Putamen (tissue), 1 donor: ENCODE results near the gene PIP5K1A.
"Not testable (repeated sequence)": the region's sequence is repeated elsewhere in the genome, so short reads cannot be mapped to it uniquely, and the experiment has no call there.

Experiments
- DNase-seq: peaks from one replicate; pipeline ENCODE4 v3.0.0-alpha.2; 2016; ENCODE audit warnings: low spot score

PIP5K1A gene

DNA sequence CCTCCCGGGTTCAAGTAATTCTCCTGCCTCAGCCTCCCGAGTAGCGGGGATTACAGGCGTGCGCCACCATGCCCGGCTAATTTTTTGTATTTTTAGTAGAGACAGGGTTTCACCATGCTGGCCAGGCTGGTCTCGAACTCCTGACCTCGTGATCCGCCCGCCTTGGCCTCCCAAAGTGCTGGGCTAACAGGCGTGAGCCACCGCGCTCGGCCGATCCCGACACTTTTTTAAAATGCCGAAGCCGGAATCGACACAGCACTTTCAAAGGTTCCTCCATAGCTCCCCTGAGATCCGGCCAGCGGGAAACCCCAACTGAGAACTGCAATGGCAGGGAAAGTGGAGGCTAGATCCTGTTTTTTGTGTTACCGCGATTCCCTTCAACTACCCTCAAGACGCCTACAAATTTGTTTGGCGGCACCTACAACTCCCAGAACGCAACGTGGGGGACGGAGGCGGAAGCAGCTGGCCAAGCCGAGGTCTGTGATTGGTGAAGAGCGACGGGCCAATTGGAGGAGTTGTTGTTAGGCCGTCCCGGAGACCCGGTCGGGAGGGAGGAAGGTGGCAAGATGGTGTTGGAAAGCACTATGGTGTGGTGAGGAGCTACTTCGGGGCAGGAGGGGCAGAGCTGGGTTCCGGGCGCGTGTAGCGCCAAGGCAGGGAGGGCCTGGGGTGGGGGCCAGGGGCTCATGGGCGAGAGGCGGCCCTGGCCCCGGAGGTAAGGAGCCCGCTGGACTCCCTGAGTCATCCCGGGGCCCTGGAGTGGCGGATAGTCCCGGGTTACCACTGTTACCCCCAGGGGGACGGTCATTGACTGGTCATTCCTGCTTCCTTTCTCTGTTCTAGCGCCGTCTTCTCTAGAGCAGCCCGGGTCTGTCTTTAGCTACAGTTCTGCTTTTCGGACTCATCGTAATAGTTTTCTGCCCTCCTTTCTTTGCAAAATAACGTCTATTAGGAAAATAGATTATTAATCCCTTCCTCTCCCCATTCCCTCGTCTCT lies 56.2 kb downstream of the PIP5K1A start, which contains the start of gene PSMD4:
PSMD4 (plus strand) TSS at position 518 of the 997 bp plus-strand sequence; CDS start at position 567, 49 bp downstream.
- DNase-seq: peak; percentile 97

DNA sequence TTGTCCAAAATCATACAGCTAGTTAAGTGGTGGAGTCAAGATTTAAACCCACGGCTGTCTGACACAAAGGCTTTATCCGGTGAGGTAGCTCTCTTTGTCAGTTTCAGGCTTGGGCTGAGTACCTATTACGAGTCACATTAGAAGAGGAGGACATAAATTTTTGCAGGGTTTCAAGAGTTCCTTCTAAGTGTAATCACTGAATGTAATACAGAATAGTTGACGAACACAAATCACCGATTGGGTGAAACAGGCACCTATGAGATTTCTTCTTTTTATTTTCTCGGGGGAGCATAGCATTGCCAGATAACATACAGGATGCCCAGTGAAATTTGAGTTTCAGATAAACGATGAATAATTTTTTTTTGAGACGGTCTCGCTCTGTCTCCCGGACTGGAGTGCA lies 57.0 kb downstream of the PIP5K1A start:
- DNase-seq: no peak

DNA sequence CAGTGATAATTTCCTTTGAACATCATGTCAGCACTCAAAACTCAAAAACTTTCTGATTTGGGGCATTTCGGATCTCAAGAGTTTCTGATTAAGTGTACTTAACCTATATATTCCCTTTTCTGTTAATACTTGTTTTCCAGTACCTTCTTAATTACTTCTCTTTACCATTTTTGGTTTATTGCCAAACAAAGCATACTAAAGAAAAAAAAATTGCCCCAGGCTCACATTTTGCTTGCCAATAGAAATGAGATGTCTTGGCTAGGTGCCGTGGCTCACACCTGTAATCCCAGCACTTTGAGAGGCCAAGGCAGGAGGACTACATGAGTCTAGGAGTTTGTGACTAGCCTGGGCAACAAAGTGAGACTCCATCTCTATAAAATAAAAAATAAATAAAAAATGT lies 61.0 kb downstream of the PIP5K1A start:
- DNase-seq: no peak

DNA sequence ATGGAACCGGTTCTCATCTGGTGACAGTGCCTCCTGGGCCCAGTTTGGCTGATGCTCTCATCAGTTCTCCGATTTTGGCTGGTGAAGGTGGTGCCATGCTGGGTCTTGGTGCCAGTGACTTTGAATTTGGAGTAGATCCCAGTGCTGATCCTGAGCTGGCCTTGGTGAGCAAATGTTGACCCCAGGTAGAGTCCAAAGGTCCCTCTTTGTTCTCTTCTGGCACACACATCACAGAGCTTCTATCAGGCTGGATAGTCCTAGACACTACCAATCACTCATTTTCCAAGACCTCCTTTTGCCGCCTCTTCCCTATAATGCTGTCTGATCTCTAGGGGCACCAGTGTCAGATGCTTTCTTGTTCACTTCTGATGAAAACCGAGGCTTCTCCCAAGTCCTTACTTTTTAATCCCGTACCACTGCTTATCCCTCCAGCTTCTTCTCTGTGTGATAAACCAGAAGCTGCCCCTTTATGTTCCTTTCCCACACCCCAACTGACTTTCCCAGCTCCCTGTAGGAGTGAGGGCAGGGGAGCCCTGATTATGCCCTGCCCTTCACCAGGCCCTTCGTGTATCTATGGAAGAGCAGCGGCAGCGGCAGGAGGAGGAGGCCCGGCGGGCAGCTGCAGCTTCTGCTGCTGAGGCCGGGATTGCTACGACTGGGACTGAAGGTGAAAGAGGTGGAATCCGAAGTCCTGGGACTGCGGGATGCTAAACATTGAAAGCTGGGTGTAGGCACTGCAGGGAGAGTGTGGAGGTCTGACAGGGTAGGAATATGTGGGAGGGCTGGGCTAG lies 67.3 kb downstream of the PIP5K1A start:
- no peak for DNase-seq

DNA sequence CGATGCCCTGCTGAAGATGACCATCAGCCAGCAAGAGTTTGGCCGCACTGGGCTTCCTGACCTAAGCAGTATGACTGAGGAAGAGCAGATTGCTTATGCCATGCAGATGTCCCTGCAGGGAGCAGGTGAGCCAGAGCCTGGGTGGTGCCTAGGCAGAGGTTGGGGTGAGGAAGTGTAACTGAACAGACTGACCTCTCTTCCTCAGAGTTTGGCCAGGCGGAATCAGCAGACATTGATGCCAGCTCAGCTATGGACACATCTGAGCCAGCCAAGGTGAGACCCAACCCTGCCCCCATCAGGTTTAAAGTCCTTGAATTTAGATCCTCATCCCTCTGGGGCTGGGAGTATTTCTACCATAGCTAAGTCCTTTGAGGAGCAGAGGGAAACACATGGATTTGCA lies 68.0 kb downstream of the PIP5K1A start:
- no peak for DNase-seq

DNA sequence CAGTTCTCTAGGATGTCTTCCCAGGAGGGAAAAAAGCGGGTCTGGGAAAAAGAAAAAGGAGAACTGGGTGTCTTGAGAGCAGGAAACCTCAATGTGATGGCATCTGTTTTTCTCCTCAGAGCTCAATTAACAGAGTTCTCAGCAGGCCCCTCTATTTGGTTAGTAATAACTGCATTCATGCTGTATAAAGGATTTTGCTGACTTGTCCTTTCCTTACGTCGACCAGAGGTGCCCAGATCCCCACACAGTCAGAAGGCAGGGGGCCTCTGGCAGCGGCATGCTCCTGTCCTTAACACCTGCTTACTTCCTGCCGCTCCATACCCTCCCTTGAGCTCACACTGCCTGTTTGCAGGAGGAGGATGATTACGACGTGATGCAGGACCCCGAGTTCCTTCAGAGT lies 68.5 kb downstream of the PIP5K1A start:
- DNase-seq: no peak

DNA sequence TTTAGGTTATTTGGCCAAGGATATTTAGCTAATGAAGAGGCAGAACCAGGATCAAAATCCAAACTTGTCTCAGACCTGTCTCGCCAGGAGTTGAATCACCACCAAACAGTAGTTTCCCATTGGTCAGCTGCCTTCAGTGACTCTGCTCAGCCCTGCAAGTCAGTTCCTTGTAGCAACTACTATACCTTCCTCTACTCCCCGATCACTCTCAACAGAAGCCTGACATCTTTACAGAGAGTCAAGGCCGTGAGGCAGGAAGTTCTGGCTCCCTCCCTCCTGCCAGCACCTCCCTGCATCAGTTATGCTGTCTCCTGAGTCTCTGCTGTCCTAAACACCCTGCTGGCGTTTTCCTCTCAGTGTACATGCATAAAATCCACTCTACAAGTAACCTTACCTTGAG lies 69.4 kb downstream of the PIP5K1A start:
- DNase-seq: no peak

DNA sequence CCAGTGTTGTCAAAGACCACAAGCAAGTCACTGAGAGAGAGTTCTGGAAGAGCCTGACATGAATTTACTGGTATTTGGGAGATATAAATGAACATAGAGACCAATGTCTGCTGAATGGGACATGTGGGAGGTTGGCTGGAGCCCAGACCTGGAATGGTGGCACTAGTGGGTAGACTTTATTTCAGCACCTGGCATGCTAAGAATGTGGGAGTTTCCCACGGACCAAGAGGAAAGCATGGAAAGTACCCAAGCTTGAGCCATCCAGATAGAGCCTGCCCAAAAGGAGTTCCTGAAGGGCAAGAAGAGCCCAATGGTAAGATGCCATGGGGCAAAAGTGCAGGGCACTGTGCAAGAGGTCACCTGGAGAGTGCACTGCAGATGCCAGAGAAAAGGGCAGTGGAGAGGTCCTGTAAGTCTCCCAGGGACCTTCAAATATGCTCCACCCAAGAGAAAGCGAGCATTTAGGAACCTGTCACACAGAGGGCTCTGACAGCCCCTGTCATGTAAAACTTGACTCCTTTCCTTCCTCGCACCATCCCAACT lies 75.6 kb downstream of the PIP5K1A start:
- no peak for DNase-seq

DNA sequence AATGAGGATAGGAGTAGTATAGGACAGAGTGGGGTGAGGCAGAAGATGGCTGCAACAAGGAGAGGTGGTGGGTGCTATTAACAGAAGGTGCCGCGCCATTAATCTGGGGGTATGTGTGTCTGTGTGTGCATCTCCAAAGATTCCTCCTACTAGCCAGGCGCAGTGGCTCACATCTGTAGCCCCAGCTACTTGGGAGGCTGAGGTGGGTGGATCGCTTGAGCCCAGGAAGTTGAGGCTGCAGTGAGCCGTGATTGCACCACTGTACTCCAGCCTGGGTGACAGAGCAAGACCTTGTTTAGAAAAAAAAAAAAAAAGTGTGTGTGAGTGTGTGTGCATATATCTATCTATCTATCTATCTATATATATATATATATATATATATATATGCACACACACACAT lies 77.0 kb downstream of the PIP5K1A start:
- DNase-seq: not testable (repeated sequence)

DNA sequence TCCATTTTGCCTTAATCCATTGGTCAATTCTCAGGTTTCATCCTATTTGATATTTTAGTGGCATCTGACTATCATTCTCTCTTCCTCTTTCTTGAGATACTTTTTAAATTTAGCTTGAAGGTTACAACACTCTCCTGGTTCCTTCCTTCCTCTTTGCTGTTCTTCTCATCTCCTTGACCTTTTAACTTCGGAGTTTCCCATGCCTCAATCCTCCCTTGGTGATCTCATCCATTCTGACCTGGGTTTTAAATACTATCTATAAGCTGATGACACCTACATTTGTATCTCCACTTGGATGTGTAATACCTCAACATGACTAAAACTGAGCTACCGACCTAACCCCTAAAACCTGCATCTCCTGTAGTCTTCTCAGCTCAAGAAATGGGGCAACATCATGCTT lies 78.9 kb downstream of the PIP5K1A start:
- DNase-seq: no peak

DNA sequence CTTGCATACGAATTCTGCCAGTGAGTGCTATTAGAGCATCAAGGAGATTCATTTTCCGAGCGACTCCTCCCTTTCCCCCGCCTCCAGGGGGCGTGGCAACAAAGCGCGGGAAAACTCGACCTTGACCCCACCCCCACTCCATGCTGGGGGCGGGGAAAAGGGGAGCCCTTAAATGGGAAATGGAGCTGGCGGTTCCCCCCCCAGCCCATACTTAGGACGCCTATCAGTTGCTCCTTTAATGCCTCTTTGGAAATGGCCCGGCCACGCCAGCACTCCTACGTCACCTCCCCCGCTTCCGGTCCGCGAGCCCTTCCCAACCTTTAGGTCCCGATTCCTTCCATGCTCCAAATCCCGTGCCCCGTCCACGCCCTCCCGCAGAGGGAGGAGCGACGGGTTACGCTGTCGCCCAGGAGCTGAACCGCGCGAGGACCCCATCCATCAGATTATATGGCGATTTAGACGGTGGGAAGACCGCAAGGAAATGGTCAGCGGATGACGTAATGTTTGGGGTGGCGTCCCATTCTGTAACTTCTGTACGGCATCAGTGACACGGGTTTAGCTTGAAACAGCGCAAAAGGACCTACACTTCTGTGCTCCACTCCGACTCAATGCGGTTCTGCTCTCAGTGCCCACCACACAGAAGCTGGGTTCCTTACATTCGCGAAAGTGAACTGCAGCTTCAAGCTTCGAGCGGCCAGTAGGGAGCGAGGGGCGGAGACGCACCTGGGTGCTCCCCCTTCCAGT lies 83.0 kb downstream of the PIP5K1A start:
- peak; percentile 96 for DNase-seq

DNA sequence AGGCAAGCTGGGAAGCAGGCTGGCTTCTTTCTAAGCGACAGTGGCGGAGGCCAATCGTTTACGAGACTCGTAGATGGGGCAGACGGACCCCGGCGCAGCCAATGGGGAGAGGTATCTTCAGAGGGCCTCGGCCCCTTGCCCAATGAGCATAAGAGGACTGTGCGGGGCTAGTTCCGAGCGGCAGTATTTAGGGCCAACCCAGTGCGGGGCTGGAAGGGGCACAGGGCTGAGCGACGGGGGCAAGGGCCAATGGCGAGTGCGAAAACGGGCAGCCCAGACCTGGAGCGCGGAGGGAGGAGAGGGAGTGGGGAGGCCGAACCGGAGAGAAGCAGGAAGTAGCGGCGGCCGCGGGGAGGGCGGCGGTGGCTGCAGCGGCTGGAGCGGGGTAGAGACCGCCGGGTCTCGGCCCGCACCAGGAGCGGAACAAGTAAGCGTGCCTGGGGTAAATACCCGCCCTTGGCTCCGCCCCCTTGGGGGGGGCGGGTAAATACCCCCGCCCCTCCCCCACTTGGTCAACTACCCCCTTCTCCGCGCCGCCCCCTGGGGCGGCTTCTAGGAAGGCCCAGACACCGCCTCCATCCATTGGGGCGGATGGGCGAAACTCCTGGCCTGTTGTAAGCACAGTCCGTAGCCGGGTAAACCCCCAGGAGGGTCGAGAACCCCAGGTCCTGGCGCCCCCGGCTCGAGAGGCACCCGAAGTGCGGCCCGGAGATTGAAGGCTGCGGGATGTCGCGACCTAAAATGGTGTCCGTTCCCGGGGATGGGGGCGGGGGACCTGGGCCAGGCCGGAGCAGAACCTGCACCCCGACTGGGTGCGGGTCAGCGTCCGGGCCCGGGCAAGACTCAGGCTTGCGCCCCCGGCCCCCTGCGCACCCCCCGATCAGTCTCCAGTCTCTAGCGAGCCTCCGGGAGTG lies 83.9 kb downstream of the PIP5K1A start, which contains the start of gene ZNF687:
ZNF687 (plus strand) TSS at position 331 of the 914 bp plus-strand sequence. CDS start 3,993 bp downstream, outside the sequence.
- peak; percentile 100 for DNase-seq

DNA sequence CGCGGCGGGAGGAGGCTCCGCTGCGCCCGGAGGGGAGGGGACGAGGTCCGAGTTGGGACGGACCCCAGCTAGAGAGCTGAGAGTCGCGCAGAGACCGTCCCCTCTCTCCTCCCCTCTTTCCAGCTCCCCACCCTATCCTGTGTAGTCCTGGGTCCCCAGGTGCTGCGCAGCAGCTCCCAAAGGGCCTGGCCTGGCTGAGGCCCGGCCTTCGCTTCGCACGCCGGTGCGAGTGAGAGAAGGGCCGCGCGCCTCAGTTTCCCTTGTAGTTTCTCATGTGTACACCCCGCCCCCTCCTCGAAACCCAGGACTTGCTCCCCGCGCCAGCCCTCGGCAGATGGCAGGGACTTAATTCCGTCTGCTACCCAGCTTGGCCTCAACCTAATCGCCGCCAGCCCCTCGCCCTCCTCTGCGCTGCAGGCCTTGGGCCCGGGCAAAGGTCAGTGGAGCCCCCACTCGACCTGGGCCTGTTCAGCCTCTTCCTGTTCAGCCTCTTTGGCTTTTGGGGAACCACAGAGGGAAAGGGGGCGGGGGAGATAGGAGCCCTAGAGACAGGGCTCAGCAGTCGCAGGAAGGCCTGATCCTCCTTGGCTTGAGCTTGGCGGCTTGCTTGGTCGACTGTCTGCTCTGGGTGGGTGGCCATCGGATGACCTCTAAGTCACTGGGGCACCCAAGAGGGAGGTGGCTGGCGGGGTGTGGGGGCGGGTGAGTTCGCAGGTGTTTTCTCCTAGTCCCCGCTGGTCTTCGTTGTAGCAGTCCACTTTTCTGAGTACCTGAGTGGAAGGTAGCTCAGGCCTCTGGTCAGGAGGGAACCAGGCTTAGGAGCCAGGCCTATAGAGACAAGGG lies 84.8 kb downstream of the PIP5K1A start:
- DNase-seq: no peak

DNA sequence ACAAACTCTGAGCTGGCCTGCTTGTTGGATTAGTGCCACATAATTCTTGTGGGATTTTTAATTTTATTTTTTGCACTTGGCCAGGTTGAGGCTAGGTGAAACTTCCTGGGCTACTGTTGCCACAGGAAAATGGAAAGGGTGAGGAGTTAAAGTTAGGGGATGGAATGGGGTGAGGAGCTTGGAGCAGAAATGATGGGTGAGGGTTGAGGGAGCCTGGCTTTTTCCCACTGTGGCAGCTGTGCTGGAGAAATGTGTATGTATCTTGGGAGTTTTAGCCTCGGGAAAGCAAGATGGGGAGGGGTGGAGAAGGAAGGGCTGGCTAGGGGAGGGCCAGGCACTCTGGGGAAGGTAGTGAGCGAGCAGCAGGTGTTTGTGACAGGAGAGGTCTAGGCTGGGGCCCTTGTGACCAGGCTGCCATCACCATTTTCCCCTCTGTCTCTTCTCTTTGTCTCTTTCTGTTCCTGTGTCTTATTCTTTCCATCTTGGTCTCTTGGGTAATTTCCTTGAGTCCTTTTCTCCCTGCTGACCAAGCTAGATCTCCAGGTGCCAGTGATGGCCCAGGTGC lies 85.7 kb downstream of the PIP5K1A start:
- DNase-seq: no peak

DNA sequence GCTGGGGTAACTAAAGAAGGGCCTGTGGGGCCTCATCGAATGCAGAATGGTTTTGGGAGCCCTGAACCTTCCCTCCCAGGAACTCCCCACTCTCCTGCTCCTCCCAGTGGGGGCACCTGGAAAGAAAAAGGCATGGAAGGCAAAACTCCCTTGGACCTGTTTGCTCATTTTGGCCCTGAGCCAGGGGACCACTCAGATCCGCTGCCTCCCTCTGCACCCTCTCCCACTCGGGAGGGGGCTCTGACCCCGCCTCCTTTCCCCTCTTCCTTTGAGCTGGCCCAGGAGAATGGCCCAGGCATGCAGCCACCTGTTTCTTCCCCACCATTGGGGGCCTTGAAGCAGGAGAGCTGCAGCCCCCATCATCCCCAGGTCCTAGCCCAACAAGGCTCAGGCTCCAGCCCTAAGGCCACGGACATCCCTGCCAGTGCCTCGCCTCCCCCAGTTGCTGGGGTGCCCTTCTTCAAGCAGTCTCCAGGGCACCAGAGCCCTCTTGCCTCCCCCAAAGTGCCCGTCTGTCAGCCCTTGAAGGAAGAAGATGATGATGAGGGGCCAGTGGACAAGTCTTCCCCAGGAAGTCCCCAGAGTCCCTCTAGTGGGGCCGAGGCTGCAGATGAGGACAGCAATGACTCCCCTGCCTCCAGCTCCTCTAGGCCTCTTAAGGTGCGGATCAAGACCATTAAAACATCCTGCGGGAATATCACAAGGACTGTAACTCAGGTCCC lies 88.4 kb downstream of the PIP5K1A start:
- no peak for DNase-seq

DNA sequence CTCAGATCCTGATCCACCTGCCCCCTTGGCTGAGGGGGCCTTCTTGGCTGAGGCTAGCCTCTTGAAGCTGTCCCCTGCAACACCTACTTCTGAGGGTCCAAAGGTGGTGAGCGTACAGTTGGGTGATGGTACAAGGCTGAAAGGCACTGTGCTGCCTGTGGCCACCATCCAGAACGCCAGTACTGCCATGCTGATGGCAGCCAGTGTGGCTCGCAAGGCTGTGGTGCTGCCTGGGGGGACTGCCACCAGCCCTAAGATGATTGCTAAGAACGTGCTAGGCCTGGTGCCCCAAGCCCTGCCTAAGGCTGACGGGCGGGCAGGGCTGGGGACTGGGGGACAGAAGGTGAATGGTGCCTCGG lies 89.0 kb downstream of the PIP5K1A start:
- DNase-seq: no peak

DNA sequence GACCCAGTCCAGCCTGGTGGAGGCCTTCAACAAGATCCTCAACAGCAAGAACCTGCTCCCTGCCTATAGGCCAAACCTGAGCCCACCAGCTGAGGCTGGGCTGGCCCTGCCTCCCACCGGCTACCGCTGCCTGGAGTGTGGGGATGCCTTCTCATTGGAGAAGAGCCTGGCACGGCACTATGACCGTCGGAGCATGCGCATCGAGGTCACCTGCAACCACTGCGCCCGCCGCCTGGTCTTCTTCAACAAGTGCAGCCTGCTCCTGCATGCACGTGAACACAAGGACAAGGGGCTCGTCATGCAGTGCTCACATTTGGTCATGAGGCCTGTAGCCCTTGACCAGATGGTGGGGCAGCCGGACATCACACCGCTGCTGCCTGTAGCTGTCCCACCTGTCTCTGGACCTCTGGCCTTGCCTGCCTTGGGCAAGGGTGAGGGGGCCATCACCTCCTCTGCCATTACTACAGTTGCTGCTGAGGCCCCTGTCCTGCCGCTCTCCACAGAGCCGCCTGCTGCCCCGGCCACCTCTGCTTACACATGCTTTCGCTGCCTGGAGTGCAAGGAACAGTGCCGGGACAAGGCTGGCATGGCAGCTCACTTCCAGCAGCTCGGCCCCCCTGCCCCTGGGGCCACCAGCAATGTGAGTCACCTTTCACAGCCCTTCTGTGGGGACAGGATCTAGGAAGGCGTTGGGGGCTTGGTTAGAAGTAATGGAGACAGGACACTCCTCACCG lies 89.6 kb downstream of the PIP5K1A start:
- DNase-seq: no peak

DNA sequence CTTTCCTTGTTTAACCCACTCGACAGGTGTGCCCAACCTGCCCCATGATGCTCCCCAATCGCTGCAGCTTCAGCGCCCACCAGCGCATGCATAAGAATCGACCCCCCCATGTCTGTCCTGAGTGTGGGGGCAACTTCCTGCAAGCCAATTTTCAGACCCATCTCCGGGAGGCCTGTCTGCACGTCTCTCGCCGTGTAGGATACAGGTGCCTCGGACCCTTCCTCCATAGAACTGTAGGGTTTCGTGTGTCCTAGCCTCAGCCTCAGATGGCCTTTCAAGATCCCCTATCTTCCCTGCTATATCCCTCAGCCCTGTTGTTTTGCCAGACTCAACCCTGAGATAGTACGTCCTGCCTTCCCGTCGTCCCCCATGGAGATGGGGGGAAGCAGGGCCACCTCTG lies 90.2 kb downstream of the PIP5K1A start:
- DNase-seq: no peak
